Endometrium (tissue), 2 donors: ENCODE measurements around the gene TECPR2.

ENCODE experiments used
- FAIRE-seq: peaks from 2 replicates; lab custom pipeline; 2012; peaks lifted over from hg19 to GRCh38; lab: Jason Lieb, UNC
- donor health status: control.
- donor health status: control.

Gene TECPR2

GRCh38 chr14:102469261-102469660, 106.5 kb downstream of the TECPR2 start:
- no peak for FAIRE-seq

GRCh38 chr14:102471921-102472790, 109.4 kb downstream of the TECPR2 start:
- FAIRE-seq, result no peak

- FAIRE-seq, result no peak
Observed at GRCh38 chr14:102472791-102473150, 110.0 kb downstream of the TECPR2 start.

GRCh38 chr14:102473559-102473958, 110.8 kb downstream of the TECPR2 start:
- FAIRE-seq, result no peak

GRCh38 chr14:102474934-102475333, 112.2 kb downstream of the TECPR2 start:
- FAIRE-seq, result no peak

GRCh38 chr14:102479107-102479506, 116.4 kb downstream of the TECPR2 start:
- FAIRE-seq, result no peak

GRCh38 chr14:102479777-102480176, 117.0 kb downstream of the TECPR2 start:
- no peak for FAIRE-seq

GRCh38 chr14:102481371-102481770, 118.6 kb downstream of the TECPR2 start:
- no peak for FAIRE-seq

GRCh38 chr14:102481791-102482238, 119.1 kb downstream of the TECPR2 start:
- no peak for FAIRE-seq

GRCh38 chr14:102484316-102484715, 121.6 kb downstream of the TECPR2 start:
- no peak for FAIRE-seq

GRCh38 chr14:102485693-102486512, 123.2 kb downstream of the TECPR2 start:
- no peak for FAIRE-seq

GRCh38 chr14:102486513-102487203, 123.9 kb downstream of the TECPR2 start:
- no peak for FAIRE-seq

- no peak for FAIRE-seq
Observed at GRCh38 chr14:102487204-102487577, 124.5 kb downstream of the TECPR2 start.

GRCh38 chr14:102490456-102490855, 127.7 kb downstream of the TECPR2 start:
- FAIRE-seq, result no peak

- FAIRE-seq, result no peak
Observed at GRCh38 chr14:102491366-102491765, 128.6 kb downstream of the TECPR2 start.

- no peak for FAIRE-seq
Observed at GRCh38 chr14:102491786-102492530, 129.2 kb downstream of the TECPR2 start.

GRCh38 chr14:102492531-102492910, 129.8 kb downstream of the TECPR2 start:
- FAIRE-seq, result no peak

- FAIRE-seq, result no peak
Observed at GRCh38 chr14:102493096-102493495, 130.4 kb downstream of the TECPR2 start.

GRCh38 chr14:102493585-102493984, 130.8 kb downstream of the TECPR2 start:
- FAIRE-seq, result no peak

GRCh38 chr14:102495491-102496330, 133.0 kb downstream of the TECPR2 start:
- FAIRE-seq, result no peak

GRCh38 chr14:102496331-102496691, 133.6 kb downstream of the TECPR2 start:
- FAIRE-seq, result no peak
